Suppressor macrophage (primary cell): ENCODE data around the gene TNNT2.

Source experiments
- DNase-seq, 4 experiments: peaks; one replicate each; pipeline ENCODE4 v3.0.0-alpha.2; 2020 to 2022

TNNT2 gene

GRCh38 chr1:201310251-201310985 is 67.1 kb downstream of the TNNT2 start:
- DNase-seq: no peak

DNA sequence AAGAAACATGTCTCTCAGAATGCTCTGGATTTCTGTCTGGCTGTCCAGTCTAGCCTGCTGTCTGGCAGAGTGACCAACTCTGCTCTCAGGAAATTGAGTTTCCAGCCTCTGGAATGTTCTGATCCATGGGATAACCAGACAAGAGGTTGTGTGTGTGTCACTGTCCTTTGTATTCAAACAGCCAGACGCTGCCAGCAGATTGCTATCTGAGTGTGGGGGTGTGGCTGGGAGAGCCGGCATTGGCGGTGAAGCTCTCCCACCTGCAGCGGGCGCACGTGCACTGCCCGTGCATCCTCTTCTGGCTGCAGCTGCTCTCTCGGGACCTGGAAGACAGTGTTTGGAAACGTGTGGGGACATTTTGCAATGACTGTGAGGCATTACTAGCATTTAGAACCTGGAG is 68.1 kb downstream of the TNNT2 start:
- peak in 1 of 4 experiments; percentile 2 for DNase-seq
